Activated naive CD8-positive, alpha-beta T cell (primary cell): ENCODE measurements around the gene LGALS3.

Source experiments
- H3K27ac Mint-ChIP-seq: one replicate; pipeline ENCODE4 v1.8.0; 2021; ENCODE audit warnings: mixed read lengths
- H3K27me3 Mint-ChIP-seq: one replicate; pipeline ENCODE4 v1.8.0; 2021; ENCODE audit warnings: mixed read lengths
- H3K36me3 Mint-ChIP-seq: one replicate; pipeline ENCODE4 v1.8.0; 2021; ENCODE audit warnings: mixed read lengths
- H3K4me1 Mint-ChIP-seq: one replicate; pipeline ENCODE4 v1.8.0; 2021; ENCODE audit warnings: low read depth, mixed read lengths
- H3K4me3 Mint-ChIP-seq: one replicate; pipeline ENCODE4 v1.8.0; 2021; ENCODE audit warnings: mild to moderate bottlenecking, mixed read lengths
- H3K9me3 Mint-ChIP-seq: one replicate; pipeline ENCODE4 v1.8.0; 2021; ENCODE audit warnings: low read depth, mixed read lengths

LGALS3 gene

GRCh38 chr14:55180434-55180833 is 51.4 kb downstream of the LGALS3 start:
- Mint-ChIP-seq H3K4me3 (no peak overlapping the region), H3K9me3 (no peaks in the 10 kb centered on the region), H3K36me3 (no peaks in the 10 kb centered on the region), H3K27ac (no peak overlapping the region), H3K27me3 (no peaks in the 10 kb centered on the region), H3K4me1 (no peaks in the 10 kb centered on the region)

- Mint-ChIP-seq H3K27ac (no peak overlapping the region), H3K27me3 (no peaks in the 10 kb centered on the region), H3K4me1 (peaks cover 8% of the 10 kb centered on the region), H3K4me3 (no peak overlapping the region), H3K9me3 (no peaks in the 10 kb centered on the region), H3K36me3 (no peaks in the 10 kb centered on the region)
Measured at GRCh38 chr14:55188686-55189295, 59.7 kb downstream of the LGALS3 start.

GRCh38 chr14:55190906-55191202 is 61.8 kb downstream of the LGALS3 start:
- Mint-ChIP-seq H3K4me1 (peaks cover 8% of the 10 kb centered on the region), H3K4me3 (peak overlapping the region; percentile 91), H3K36me3 (no peaks in the 10 kb centered on the region), H3K27ac (no peak overlapping the region), H3K27me3 (no peaks in the 10 kb centered on the region), H3K9me3 (no peaks in the 10 kb centered on the region)

GRCh38 chr14:55191203-55192053 is 62.4 kb downstream of the LGALS3 start, which contains the start of gene DLGAP5:
DLGAP5 (minus strand) TSS chr14:55191585; CDS start chr14:55189179, 2,406 bp downstream.
- H3K4me1 Mint-ChIP-seq = peaks cover 8% of the 10 kb centered on the region
- H3K27me3 Mint-ChIP-seq = no peaks in the 10 kb centered on the region
- no peaks in the 10 kb centered on the region for H3K9me3 Mint-ChIP-seq

GRCh38 chr14:55192054-55192621 is 63.1 kb downstream of the LGALS3 start:
- Mint-ChIP-seq H3K4me1 (peaks cover 8% of the 10 kb centered on the region), H3K36me3 (no peaks in the 10 kb centered on the region), H3K9me3 (no peaks in the 10 kb centered on the region), H3K27me3 (no peaks in the 10 kb centered on the region), H3K27ac (peak overlapping the region; percentile 25), H3K4me3 (peak overlapping the region; percentile 91)

More at GRCh38 chr14:55191203-55192053, 62.4 kb downstream of the LGALS3 start, which contains the start of gene DLGAP5:
- Mint-ChIP-seq H3K36me3 (no peaks in the 10 kb centered on the region), H3K27ac (peak within 1 kb of the TSS; percentile 25), H3K4me3 (peak within 1 kb of the TSS; percentile 91)

- Mint-ChIP-seq H3K9me3 (no peaks in the 10 kb centered on the region), H3K4me3 (no peak overlapping the region), H3K36me3 (no peaks in the 10 kb centered on the region), H3K4me1 (peaks cover 8% of the 10 kb centered on the region), H3K27ac (no peak overlapping the region), H3K27me3 (peaks cover 2% of the 10 kb centered on the region)
Measured at GRCh38 chr14:55194656-55195355, 65.8 kb downstream of the LGALS3 start.
